Epithelial cell of esophagus (primary cell): ENCODE results near the gene EHBP1L1.

Experiments used
- DNase-seq: peaks from one replicate; pipeline ENCODE4 v3.0.0; 2010; ENCODE audit warnings: low read depth
- H3K4me3 ChIP-seq: 2 replicates; pipeline ENCODE4 v1.5.1; 2011; ENCODE audit warnings: mild to moderate bottlenecking, low read length, control low read depth
- TF ChIP-seq, protein P1 (sequence below): IDR thresholded peaks from 2 replicates; pipeline ENCODE4 v1.5.1; 2011; ENCODE audit warnings: low read depth, mild to moderate bottlenecking, low read length, control low read depth, inconsistent platforms; ENCODE audit not compliant: insufficient read depth; ENCODE audit errors: missing control alignments

The EHBP1L1 gene

DNA sequence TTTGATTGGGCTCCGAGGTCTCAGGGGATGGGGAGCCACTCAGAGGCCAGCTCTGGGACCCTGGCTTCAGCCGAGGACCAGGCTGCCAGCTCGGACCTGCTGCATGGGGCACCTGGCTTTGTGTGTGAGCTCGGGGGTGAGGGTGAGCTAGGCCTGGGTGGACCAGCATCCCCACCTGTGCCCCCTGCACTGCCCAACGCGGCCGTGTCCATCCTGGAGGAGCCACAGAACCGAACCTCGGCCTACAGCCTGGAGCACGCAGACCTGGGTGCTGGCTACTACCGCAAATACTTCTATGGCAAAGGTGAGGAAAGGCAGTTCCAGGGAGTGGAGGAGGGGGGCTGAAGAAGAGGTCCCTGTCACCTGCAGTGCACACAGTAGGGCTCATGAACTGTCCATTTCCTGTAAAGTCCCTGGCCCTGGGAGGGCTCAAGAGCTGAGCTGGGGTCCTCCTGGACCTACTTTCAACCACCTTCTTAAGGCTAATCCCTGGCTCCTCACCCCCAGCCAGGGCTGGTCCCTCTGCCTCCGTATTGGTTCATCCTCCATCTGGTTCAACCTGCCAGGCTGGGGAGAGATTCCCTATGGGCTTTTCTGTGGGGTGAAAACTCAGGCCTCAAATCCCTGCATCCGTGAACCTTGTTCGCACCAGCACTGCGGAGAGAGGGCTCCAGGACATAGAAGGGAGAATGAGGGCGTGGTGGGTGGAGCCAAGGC is 65.6 kb downstream of the EHBP1L1 start:
- no peak overlapping the region for H3K4me3 ChIP-seq

More for the DNA sequence above, 65.6 kb downstream of the EHBP1L1 start:
- DNase-seq = no peak
- TF ChIP-seq, protein P1, sequence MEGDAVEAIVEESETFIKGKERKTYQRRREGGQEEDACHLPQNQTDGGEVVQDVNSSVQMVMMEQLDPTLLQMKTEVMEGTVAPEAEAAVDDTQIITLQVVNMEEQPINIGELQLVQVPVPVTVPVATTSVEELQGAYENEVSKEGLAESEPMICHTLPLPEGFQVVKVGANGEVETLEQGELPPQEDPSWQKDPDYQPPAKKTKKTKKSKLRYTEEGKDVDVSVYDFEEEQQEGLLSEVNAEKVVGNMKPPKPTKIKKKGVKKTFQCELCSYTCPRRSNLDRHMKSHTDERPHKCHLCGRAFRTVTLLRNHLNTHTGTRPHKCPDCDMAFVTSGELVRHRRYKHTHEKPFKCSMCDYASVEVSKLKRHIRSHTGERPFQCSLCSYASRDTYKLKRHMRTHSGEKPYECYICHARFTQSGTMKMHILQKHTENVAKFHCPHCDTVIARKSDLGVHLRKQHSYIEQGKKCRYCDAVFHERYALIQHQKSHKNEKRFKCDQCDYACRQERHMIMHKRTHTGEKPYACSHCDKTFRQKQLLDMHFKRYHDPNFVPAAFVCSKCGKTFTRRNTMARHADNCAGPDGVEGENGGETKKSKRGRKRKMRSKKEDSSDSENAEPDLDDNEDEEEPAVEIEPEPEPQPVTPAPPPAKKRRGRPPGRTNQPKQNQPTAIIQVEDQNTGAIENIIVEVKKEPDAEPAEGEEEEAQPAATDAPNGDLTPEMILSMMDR = no peak
